ENCODE measurements around the gene ABCB11. TPM values are rescaled to one million over a fixed set of nuclear protein-coding genes. Genes with fewer than 3 reads are reported as not detected.

ABCB11 gene
- total and polyA plus RNA-seq, 10 of the 15 experiments (the other 5 are each of a cell fraction or from before 2014, with no cell fraction given) = not detected

GRCh38 chr2:168964251-168964807 is 66.8 kb downstream of the ABCB11 start (continued):
- TF ChIP-seq TARDBP (IDR thresholded peaks at IDR 0.05; ENCODE audit: borderline replicate concordance) (no peak), SUPT20H (IDR thresholded peaks at IDR 0.05; ENCODE audit: borderline replicate concordance, control insufficient read depth, low read depth, low read length) (no peak), CBX5 (IDR thresholded peaks at IDR 0.05; ENCODE audit: low read depth) (no peak), SUZ12 (IDR thresholded peaks at IDR 0.05; ENCODE audit: unreplicated experiment) (no peak), CHD4 (IDR thresholded peaks at IDR 0.05) (no peak)

GRCh38 chr2:168962636-168963035 is 68.5 kb downstream of the ABCB11 start:
- Histone ChIP-seq H3K4me3 (no peak overlapping the region), H4K20me1 (ENCODE audit: control insufficient read depth, insufficient read depth) (no peaks in the 10 kb centered on the region), H2AFZ (ENCODE audit: control insufficient read depth, low read depth, low read length) (no peak overlapping the region), H3K79me2 (ENCODE audit: control insufficient read depth, insufficient read depth, low read length) (no peaks in the 10 kb centered on the region), H3K27me3 (replicated peaks in 1 of 2; ENCODE audit: control insufficient read depth in 2 of 2, insufficient read depth in 2 of 2, low read length in 1 of 2) (no peaks in the 10 kb centered on the region; a peak in 1 of 4 replicates), H3K27ac (ENCODE audit: control insufficient read depth, insufficient read depth) (no peak overlapping the region), H3K9ac (ENCODE audit: control insufficient read depth, insufficient read depth, low read length) (no peak overlapping the region), H3K36me3 (ENCODE audit: control insufficient read depth in 2 of 2, insufficient read depth in 2 of 2, low read length in 1 of 2) (no peaks in the 10 kb centered on the region), H3K4me2 (ENCODE audit: control insufficient read depth, insufficient read depth) (no peak overlapping the region), H3K9me3 (replicated peaks; ENCODE audit: control insufficient read depth, insufficient read depth, low read length) (no peaks in the 10 kb centered on the region), H3K4me1 (ENCODE audit: control insufficient read depth, insufficient read depth, low read length) (no peaks in the 10 kb centered on the region)
- intact Hi-C loops (cut with micrococcal nuclease; ENCODE audit: unreplicated experiment) (loop anchor here (10.0 kb wide), 1 partner anchor 262 kb away; no protein-coding TSS in a partner anchor), in situ Hi-C loops (cut with MboI) (no loop called here)
- RAD21 ChIA-PET (ENCODE audit: unreplicated experiment) = interaction anchor here (0.6 kb wide), 1 partner anchor 180 kb away, joined by 3 read pairs; no protein-coding TSS in a partner anchor
- POLR2A ChIA-PET = no interaction called here
- CTCF ChIA-PET = interaction anchor here (0.7 to 6.3 kb wide), 8 partner anchors 7 to 453 kb away, joined by 3 to 32 read pairs (median 3); no protein-coding TSS in a partner anchor
- SMC1A ChIA-PET (ENCODE audit: uncharacterized antibody, unreplicated experiment) = interaction anchor here (0.6 to 2.1 kb wide), 4 partner anchors 8 to 179 kb away, joined by 3 to 5 read pairs (median 4); no protein-coding TSS in a partner anchor
- BruUV-seq (replicated peaks) = no TSS peak
- FAIRE-seq = no peak
- TF ChIP-seq HSF1 (IDR thresholded peaks at IDR 0.05; ENCODE audit: low read depth, low read length) (no peak), ZNF24 (IDR thresholded peaks at IDR 0.05) (no peak), PAX5 (IDR thresholded peaks at IDR 0.05; ENCODE audit: borderline replicate concordance, low read depth, low read length) (no peak), NR2F1 (conservative IDR thresholded peaks at IDR 0.05) (no peak), HDAC6 (IDR thresholded peaks at IDR 0.05; ENCODE audit: unreplicated experiment) (no peak), NFYB (IDR thresholded peaks at IDR 0.05; ENCODE audit: insufficient read depth, low read depth, low read length) (no peak), TCF3 (IDR thresholded peaks at IDR 0.05; ENCODE audit: borderline replicate concordance, insufficient read depth, low read depth, low read length) (no peak), NBN (IDR thresholded peaks at IDR 0.05) (no peak), BCL11A (IDR thresholded peaks at IDR 0.05; ENCODE audit: low read depth, low read length) (no peak), NFYA (IDR thresholded peaks at IDR 0.05; ENCODE audit: borderline replicate concordance, low read depth, low read length) (no peak), MTA2 (IDR thresholded peaks at IDR 0.05; ENCODE audit: low read depth) (no peak), POU2F2 (IDR thresholded peaks at IDR 0.05; ENCODE audit: borderline replicate concordance, low read depth, low read length) (no peak)
- TF ChIP-seq, protein P1, sequence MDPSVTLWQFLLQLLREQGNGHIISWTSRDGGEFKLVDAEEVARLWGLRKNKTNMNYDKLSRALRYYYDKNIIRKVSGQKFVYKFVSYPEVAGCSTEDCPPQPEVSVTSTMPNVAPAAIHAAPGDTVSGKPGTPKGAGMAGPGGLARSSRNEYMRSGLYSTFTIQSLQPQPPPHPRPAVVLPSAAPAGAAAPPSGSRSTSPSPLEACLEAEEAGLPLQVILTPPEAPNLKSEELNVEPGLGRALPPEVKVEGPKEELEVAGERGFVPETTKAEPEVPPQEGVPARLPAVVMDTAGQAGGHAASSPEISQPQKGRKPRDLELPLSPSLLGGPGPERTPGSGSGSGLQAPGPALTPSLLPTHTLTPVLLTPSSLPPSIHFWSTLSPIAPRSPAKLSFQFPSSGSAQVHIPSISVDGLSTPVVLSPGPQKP (IDR thresholded peaks at IDR 0.05; ENCODE audit: low read depth, low read length) = no peak
- no peak for DNase-seq (ENCODE audit: low read depth, low spot score)
- no peak for ATAC-seq
- 54% methylated on average over 1 of the region's 1 CpG for WGBS (ENCODE audit: insufficient coverage, insufficient replicate concordance, low lambda C conversion rate, missing lambda C conversion rate)

All from GM12878 (cell line).